Fibroblast of skin of back (primary cell): ENCODE data around the gene OMA1. TPM values are rescaled to one million over a fixed set of nuclear protein-coding genes. Genes with fewer than 3 reads are reported as not detected.
"Not testable (repeated sequence)": the region's sequence is repeated elsewhere in the genome, so short reads cannot be mapped to it uniquely, and the experiment has no call there.

Experiments used
- DNase-seq: peaks from one replicate; pipeline ENCODE4 v3.0.0-alpha.2; 2013
- polyA plus RNA-seq, 2 experiments: library from polyadenylated mRNA; unstranded; fragments of 120-200 nt; gene quantifications; one replicate each; pipeline ENCODE4 v1.2.1, GENCODE V29; 2013; ENCODE audit not compliant: insufficient read length in 2 of 2

The OMA1 gene
- 5.9 TPM for polyA plus RNA-seq (2013, experiment 1 of 2; ENCODE audit: insufficient read length)
- polyA plus RNA-seq (2013, experiment 2 of 2; ENCODE audit: insufficient read length): 14.1 TPM

DNA sequence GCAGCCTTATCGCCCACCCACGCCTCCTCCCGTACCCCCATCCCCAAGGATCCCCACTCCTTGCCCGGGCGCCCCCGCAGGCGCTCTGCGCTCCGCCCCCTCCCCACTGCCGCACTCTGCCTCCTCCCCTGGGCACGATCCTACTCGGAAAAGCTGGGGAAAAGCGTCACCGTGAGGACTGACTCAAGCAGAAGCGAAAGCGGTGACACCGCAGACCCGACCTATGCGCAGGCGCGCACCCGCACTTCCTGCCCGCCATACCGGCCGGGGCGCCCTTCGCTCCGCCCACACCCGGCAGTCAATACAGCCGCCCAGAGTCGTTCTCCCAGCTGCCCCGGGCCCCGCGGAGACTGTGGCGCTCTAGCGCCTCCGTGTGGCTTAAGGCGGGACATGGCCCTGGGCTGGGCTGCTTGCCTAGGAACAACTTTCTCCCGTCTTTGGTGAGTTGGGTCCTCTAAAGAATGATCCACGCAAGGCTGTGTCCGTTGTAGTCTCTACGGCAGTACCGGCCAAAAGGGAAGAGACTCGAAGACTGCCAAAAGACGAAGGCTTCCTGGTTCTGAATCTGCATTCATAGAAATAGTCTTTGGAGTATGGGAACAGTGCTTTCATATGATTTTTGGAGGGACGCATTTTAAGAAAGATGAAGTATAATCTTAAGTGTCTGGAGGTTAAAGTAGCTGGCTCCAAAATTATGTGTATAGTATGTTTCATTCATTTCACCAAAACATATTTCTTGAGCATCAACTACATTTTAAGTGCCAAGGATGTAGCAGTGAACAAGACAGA, at the start of gene OMA1:
Gene OMA1 (minus strand): TSS at position 207 of the 789 bp plus-strand sequence. CDS start 7,432 bp downstream, outside the sequence.
- peak; percentile 96 for DNase-seq

DNA sequence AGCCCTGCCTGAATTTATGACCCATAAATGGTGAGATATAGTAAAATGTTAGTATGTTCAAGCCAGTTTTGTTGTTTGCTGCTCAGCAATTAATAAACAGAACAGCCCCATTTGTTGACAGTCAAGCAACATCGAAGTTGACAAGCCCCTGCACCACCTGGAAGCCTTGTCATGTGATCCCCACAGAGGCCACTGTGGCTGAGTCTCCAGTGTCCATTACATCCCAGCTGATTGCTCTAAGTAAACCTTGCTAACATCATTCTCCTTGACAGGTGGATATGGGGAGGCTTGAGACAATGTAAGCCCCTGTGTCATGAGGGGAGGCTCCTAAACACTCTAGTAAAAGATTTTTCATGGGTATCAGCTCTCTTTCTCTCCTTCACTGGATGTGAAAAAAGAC, 48.0 kb upstream of the OMA1 start:
- no peak for DNase-seq

DNA sequence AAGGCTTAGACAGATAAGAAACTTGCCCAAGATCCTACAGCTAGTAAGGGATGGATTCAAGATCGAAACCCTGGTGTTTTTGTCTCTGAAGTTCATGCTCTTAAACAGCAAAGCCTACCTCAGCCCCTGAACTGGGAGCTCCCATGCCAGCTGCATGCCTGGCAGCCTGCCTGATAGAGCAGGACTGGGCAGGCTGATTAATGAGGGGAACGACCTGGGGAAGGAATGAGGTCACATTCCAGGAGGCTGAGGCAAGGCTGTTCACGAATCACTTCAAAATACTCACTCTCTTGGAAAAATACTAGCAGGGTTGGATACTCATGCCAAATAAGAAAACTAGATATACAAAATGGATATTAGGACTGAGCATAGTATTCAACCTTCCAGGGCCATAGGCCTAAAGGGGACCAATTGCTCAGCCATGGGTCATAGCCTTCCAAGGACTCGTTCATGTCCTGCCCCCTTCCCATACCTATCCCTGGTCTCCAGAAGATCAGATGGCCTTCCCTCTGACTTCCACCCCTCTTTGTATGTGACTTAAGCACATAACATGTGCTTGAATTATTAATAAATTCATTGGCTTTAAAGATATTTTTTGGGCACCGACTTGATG, 46.1 kb upstream of the OMA1 start:
- DNase-seq: peak; percentile 93

DNA sequence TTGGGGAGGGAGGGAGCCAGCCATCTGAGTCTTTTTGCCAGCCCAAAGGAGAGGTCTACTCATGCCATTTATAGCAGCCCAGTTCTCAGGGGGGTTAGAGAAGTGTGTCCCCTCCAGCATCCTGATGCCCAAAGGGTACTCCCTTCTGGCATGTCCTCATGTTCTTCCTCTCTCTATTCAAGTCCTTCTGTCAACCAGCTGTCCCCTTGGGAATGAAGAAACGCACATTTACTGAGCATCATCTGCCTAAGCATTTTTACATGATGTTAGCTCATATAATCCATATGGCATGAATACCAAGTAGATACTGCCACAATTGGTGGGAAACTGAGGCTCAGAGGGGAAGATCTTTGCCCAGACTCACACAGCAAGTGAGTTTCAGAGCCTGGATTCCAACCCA, 45.3 kb upstream of the OMA1 start:
- no peak for DNase-seq

DNA sequence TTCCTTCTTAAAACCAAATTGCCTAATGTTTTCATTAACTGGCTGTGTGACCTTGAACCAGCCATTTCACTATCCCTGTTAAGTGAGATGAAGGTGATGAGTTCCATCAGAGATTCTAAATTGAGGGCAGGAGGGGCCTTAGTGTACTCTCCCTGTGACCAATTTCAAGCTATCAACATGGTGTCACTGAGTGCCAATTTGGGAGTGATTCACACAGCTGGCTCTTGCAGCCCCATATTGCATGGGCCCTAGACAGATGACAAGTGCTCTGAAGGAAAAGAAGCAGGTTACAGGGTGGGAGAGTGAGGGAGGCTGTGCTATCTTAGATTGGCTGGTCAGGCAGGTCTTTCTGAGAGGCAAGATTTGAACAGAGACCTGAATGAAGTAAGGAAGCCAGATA, 43.5 kb upstream of the OMA1 start:
- DNase-seq: no peak

DNA sequence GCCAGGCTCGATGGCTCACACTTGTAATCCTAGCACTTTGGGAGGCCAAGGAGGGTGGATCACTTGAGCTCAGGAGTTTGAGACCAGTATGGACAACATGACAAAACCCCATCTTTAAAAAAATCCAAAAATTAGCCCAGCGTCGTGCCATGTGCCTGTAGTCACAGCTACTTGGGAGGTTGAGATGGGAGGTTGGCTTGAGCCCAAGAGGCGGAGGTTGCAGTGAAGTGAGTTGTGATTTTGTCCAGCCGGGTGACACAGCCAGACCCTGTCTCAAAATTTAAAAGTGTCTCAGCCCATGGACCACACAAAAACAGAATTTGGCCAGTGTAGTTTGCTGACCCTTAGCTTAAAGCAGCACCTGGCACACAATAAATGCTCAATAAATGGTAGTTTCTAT, 41.9 kb upstream of the OMA1 start:
- no peak for DNase-seq

DNA sequence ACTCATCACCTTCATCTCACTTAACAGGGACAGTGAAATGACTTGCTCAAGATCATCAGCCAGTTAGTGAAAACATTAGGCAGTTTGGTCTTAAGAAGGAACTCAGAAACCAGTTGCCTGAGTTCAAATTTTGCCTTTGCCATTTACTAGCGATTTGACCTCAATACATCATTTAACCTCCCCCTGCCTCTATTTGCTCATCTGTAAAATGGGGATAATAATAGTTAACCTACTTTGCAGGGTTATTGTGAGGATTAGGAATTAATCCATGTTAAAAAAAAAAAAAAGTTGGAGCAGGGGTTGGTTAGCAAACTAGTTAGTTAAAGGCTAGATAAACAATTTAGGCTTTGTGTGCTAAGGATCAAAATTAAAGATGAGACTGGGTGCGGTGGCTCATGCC, 41.1 kb upstream of the OMA1 start:
- DNase-seq: no peak

DNA sequence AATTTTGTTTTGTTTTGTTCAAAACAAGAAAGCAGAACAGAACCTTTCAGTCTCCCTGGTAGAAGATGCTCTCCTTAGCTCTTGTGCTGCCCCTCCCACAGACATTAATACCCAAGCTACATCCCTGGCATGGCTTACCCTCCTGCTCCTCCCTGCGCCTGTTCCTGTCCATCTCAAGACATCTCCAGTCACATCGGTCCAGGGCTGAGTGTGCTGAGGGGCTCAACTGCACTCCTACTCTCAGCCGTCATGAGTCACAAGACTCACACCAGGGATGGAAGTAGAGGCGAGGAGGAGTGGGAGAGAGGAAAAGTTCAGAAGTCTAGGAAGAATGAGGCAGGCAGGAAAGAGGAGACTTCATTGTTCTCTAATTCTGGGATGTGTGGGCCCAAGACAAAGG, 39.7 kb upstream of the OMA1 start:
- no peak for DNase-seq

DNA sequence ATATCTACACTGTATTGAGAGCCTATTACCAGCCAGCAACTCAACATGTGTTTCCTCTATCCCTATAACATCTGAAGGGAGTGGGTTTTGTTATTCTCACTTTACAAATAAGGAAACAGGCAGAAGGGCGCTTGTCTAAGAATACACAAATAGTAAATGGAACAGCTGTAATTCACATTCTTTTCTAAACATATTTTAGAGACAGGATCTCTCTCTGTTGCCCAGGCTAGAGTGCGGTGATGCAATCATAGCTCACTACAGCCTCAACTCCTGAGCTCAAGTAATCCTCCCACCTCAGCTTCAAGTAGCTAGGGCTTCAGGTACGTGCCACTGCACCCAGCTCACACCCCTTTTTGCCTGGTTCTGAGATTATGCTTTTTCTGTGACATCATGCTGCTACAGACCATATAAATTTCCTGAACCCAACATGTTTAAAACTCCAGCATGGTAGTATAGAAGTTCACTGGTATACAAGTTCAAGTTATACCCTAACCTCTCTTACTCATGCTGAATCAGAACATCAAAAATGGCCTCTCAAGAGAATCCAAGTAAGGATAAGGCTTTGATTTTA, 39.1 kb upstream of the OMA1 start:
- DNase-seq: peak; percentile 25

DNA sequence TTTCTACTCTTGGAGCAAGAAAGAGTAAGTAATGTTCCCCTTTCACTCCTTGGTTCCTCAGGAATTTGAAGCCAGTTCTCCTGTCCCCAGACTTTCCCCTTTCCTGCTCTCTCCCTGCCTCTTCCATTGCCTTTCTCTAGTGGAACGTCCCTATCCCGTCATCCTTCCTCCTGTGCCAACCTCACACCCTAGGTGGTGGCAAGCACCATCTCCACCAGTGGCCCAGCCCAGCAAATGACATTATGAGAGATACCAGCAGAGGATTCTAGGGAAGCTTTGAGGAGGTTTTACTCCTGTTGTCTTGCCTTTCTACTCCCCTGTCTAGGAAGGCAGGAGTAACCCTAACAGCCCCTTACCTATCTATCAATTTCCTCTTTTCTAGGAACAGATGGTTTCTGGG, 38.6 kb upstream of the OMA1 start:
- DNase-seq: no peak

DNA sequence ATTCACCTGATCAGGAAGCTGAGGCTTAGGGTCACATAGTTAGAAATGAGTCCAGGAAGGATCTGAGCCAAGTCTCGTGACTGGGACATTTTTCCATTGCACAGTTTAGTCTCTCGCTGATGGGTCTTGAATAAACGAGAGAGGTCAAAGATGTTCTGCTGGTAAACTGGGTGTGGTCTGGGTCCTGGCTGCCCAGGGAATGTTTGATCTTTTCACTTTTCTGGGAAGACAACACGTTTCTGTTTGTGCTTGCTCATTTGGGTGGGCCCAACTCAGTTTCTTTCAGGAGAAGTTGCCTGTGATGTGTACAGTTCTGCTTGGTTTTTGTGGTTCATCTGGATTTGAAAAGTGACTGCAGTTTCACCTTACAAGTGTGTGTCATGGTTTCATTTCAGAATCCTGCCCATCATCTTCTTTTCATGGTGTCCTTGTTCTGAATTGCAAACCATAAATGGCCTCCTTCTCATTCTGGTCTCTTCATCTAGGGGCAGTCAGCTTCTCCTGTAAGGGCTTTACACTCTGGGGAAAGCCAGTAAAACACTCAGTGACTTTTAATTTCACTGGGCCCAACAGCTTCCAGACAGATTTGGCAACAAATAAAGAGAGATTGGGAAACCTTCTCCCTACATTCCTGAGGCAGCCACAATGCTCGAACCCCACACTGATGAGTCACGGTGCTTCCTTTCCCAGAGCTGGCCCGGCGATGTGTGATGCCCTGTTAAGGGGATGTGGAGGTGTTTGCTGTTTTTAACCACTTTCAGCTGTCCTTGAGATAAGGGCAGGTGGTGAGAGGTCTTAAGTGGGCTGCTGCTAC, 37.8 kb upstream of the OMA1 start:
- peak; percentile 96 for DNase-seq

DNA sequence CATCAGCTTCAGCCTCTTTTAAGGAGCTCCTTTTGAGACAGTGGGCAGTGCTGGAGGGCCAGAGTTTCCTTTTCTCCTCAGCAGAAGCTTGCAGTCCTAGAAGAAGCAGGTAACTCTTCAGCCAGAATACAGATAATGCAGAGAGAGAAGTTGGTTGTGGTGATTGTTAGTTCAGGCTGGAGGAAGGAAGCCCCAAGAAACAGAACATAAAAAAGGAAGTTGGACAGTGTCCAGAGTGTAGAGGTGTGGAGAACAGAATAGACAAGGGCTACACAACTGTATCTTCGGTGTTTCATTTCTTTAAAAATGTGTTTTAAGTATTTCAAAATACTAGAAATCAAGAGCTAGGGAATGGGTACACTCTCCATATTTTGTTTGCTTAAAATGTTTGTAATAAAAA, 37.0 kb upstream of the OMA1 start:
- DNase-seq: no peak

DNA sequence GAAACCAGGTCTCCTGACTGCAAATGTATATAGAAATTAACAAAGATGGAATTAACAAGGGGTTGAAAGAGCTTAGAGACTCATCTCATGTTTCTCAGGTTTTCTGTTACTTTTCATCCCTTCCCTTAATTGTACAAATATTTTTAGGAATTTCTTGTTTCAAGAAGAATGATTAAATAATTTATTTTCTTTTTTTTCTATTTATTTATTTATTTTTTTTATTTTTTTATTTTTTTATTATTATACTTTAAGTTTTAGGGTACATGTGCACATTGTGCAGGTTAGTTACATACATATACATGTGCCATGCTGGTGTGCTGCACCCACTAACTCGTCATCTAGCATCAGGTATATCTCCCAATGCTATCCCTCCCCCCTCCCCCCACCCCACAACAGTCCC, 35.6 kb upstream of the OMA1 start:
- DNase-seq: not testable (repeated sequence)

DNA sequence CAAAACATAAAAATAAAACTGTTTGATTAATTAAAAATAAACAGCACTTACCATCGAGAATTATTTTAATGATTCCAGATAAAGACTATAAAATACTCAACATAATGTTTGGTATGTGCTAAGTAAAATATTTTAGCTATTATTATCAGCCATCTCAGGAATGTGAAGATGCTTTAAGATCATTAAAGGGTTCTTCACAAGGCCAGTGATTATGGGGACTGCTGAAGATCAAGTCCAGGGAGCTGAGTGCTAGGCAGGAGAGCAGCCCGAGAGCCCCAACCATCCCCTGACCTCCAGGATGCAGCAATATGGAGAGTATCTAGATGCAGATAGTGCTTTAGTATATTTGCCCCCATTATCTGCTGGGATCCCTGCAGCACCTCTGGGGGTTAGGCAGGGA, 35.1 kb upstream of the OMA1 start:
- no peak for DNase-seq

DNA sequence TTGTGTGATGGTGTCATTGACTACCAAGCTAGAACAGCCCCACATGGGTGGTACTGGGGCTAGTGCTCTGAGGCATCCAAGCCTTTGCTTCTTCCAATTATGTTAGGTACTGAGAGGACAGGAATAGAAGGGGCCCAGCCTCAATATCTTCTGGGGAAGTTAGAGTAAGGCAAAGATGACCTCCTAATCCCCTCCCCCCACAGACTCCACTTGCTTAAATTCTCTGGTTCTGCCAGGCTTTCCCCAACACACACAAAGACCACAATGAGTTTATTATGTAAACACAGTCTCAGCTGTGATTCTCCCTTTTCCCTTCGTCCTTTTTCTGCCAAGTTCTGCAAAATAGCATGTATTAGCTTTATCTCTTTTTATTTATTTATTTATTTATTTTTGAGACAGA, 33.7 kb upstream of the OMA1 start:
- DNase-seq: no peak

DNA sequence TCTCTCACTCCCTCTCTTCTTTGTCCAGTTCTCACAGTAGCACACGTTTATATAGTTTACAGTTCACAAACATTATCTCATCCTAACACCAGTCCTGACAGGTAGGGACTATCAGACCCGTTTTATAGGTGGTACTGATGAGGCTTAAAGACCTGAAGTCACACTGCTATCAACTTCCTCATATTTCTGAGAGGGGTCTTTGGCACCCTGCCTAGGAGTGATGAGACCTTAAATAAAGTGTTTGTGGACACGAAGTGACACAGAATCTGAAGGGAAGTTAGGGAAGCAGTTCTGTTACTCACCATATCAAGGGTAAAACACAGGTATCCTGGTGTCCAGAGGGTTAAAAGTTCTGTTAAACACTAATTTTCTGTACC, 31.1 kb upstream of the OMA1 start:
- no peak for DNase-seq

DNA sequence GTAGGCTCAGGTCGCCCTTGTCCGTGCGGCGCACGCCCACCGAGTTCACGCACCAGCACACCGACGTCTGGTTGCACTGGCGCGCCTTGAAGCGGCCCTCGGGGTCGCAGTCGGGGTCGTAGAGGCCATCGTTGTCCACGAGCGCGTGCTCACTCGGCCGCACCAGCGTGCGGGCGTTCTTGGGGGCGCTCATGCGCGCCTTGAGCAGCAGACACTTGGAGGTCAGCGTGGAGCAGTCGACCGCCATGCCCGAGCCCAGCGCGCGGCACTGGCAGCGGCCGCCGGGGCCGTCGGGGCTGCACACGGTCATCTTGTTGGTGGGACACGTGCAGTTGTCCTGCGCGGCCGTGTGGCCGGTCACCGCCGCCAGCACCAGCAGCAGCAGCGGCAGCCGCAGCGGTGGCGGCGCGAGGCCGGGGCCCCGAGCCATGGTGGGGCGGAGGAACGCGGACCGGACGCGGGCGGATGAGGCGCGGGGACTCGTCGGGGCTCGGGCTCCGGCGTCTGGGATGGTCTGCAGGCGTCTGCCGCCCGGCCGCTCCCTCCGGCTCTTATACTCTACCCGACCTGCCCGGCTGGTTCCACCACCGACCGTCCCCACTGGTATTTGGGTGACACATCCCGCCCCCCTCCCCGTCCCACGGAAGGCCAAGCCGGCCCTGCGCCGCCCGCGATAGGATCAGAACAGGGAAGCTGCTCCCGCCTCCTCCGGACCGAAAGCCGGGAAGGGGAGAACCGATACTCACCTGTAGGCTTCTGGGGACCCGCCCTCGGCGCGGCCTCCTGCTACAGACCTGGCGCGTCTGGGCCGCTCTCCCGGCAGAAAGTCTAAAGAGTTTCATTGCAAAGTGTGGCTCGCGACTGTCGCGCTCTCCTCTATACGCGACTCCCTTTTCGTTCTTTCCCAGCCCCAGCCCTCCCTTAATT, 30.5 kb upstream of the OMA1 start, which contains the start of gene TACSTD2:
Gene TACSTD2 (minus strand): TSS at position 526 of the 927 bp plus-strand sequence. CDS start 96 bp downstream, at position 430.
- no peak for DNase-seq

DNA sequence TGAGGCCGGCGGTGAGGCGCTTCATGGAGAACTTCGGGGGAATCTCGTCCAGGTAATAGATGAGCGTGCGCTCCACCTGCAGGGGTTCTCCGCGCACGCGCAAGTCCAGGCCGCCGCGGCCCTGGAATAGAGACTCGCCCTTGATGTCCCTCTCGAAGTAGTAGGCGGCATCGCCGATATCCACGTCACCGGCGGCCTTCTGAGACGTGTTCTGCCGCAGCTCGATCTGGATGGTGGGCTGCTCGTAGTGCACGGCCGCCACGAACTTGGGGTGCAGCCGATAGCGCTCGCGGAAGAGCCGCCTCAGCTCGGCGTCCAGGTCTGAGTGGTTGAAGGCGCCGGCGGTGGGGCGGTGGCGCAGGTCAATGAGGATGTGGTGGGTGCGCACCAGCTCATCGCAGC, 29.8 kb upstream of the OMA1 start:
- DNase-seq: no peak

DNA sequence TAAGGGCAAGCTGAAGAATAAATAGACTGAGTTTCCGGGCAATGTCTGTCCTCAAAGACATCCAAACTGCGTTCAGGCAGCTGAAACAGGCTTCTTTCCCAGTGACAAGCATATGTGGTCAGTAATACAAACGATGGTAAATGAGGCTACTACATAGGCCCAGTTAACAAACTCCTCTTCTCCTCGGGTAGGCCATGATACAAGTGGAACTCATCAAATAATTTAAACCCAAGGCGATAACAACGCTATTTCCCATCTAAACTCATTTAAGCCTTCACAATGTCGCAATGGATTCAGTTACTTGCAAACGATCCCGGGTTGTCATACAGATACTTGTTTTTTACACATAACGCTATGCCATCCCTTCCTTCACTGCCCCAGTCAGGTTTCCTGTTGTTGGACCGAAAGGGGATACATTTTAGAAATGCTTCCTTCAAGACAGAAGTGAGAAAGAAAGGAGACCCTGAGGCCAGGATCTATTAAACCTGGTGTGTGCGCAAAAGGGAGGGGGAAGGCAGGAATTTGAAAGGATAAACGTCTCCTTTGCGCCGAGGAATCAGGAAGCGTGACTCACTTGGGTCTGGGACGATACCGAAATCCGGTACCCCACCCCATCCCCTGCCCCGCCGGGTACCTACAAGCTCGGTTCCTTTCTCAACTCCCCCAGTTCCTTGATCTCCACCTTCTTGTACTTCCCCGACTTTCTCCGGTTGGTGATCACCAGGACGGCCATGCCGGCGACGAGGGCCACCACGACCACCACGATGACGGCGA, 29.2 kb upstream of the OMA1 start:
- DNase-seq: no peak

DNA sequence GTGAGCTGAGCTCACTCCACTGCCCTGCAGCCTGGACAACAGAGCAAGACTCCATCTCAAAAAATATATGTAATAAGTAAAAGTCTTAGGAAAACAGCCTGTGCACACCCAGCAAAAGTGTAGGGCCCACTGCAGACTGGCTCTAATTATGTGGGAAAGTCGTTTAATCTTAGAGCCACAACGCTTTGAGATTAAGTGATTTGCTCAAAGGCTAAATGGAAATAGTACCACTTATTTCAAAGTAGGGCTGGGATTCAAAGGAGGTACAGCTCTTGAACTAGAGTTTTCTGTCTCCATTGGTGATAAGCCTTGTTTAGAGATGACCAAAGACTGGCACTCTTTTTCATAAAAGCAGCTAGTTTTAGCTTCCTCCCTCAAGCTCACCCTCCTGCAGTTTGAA, 28.3 kb upstream of the OMA1 start:
- no peak for DNase-seq
